Measurements from ENCODE around the gene TUBGCP4.

- TF ChIP-seq CTCF (conservative IDR thresholded peaks at IDR 0.05; ENCODE audit: low read depth, low read length) (peak; percentile 33; the same call in 1 of the 2 replicates), EZH2 (IDR thresholded peaks at IDR 0.05; ENCODE audit: borderline replicate concordance, low read depth, low read length, poor library complexity, severe bottlenecking) (no peak)
Observed at GRCh38 chr15:43346305-43346704, 24.6 kb upstream of the TUBGCP4 start.

All from A673 (cell line).